VCaP (cell line): ENCODE measurements around the gene SAMD3.
"Not testable (repeated sequence)": the region's sequence is repeated elsewhere in the genome, so short reads cannot be mapped to it uniquely, and the experiment has no call there.

Source experiments
- H3K27ac ChIP-seq: fragments of 450-650 bp; 2 replicates; pipeline ENCODE4 v1.5.1; 2017
- TF ChIP-seq, protein P1 (sequence below): fragments of 450-650 bp; conservative IDR thresholded peaks from 2 replicates; pipeline ENCODE4 v1.5.1; 2017; ENCODE audit warnings: mild to moderate bottlenecking, moderate library complexity

SAMD3 gene

DNA sequence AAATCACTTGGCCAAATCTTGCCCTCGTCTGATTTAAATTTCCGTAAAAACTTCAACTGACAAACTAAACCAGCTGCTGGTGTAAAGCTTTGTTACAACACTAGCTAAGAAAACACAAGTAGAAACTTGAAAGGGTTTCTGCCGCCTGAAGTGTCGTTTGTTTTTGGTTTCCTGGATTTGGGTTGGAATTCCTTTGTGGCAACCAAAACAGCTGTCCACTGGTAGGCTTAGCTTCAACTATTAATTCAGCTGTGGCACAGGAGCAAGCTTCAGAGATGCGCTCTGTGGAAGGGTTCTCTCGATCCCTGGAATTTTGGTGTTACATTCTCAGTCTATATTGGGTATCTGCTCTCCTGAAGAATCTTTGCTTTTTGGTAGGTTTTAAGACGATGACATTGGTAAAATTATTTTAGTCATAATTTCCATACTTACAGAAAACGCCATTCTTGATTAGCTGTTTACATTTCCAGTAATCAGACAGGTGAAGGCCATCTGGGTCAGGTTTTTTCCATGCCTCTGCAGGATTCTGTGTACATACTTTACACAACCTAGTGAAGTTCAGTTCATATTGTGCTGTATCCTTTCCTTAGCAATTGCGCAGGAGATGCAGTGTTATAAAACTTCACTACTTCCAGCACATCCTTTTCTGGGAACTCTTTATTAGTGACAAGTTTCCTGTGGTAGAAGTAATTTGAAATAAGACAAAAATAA, 29.9 kb upstream of the SAMD3 start:
- TF ChIP-seq, protein P1, sequence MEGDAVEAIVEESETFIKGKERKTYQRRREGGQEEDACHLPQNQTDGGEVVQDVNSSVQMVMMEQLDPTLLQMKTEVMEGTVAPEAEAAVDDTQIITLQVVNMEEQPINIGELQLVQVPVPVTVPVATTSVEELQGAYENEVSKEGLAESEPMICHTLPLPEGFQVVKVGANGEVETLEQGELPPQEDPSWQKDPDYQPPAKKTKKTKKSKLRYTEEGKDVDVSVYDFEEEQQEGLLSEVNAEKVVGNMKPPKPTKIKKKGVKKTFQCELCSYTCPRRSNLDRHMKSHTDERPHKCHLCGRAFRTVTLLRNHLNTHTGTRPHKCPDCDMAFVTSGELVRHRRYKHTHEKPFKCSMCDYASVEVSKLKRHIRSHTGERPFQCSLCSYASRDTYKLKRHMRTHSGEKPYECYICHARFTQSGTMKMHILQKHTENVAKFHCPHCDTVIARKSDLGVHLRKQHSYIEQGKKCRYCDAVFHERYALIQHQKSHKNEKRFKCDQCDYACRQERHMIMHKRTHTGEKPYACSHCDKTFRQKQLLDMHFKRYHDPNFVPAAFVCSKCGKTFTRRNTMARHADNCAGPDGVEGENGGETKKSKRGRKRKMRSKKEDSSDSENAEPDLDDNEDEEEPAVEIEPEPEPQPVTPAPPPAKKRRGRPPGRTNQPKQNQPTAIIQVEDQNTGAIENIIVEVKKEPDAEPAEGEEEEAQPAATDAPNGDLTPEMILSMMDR: no peak
- no peak overlapping the region for H3K27ac ChIP-seq

DNA sequence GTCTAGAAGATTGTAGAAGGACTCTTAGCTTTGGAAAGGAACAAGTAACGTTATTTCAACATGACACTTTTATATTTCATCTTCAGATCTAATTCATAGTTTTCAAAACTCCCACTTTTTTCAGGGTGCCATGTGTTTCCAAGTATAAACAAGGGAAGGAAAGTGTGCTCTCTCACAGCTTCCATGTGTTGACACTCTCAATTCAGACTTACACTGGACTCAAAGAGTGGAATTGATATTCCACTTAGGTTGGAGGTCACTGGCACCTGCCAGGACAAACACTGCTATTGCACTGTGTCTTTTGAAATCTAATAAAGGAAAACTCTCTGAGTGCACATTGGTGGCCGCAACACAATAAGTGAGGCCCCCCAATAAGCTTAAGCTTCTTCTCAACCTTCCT, 22.5 kb upstream of the SAMD3 start:
- TF ChIP-seq, protein P1: no peak
- no peak overlapping the region for H3K27ac ChIP-seq

DNA sequence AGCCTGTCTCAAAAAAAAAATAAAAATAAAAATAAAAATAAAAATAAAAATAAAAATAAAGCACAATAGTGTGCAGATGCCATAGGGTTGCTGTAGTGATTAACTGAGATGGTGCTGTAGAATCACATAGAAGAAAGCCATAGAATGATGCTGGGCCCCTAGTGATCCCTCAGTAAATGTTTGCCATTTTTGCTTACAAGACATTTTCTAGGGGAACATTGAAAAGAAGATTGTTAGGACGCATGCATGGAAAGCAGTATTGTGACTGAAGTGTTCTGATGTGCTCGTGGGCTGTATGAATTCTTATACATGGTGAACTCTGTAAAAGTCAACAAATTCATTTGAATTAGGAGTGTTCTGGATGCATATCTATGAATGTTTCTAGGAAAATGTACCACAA, 22.0 kb upstream of the SAMD3 start:
- no peak overlapping the region for H3K27ac ChIP-seq
- TF ChIP-seq, protein P1: no peak

DNA sequence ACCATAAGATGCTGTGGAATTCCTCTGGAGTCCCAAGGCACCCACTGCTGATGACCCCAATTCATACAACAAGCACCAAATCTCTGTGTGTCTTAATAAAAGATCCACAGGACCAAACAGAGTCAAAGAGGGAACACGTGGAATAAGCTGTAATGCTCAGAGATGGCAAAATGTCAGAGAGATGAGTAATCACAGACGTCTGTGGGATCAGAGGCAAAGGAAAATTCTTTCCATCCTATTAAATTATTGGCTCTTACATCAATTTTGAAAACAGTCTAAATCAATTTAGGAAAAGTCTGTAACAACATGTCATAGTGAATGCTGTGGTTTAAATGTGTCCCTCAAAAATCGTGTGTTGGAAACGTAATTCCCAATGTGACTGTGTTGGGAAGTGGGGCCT, 17.5 kb upstream of the SAMD3 start:
- TF ChIP-seq, protein P1: no peak
- H3K27ac ChIP-seq: no peak overlapping the region

DNA sequence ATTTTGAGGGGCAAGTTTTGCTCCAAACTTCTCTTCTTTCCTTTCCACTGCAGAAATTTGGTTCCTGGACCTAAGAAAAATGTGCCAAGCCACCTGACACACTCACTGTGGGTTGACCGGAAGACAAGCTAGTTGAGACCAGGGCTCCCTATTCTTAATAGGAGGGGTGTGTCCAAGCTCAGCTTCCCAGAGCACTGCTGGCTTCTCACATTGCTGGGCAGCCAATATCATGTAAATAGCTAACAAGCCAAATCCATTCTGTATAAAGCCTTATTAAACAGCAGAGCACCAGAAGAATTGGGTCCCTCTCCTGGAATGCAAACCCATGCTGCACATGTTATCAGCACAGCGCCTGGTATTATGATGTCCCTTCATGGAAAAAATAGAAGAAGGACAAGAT, 17.0 kb upstream of the SAMD3 start:
- TF ChIP-seq, protein P1: no peak
- H3K27ac ChIP-seq: no peak overlapping the region

DNA sequence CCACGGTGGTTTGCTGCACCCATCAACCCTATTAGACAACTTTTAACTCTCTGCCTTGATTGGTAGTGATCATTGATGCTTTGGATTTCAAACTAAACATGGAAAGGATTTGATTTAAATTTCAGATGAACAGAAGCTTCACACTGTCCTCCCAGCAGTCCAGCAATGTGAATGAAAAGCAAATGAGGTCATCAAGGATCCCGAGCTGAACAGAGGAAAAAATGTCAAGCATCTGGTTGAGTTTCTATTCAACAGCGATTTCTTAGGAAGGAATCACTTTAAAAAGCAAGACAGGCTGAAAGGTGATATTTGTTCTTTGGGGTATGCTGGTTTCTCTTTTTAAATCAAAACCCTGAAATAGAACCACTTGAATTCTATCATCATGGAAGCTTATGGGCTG, 10.6 kb upstream of the SAMD3 start:
- H3K27ac ChIP-seq: no peak overlapping the region

GRCh38 chr6:130230531-130230930, 7.8 kb upstream of the SAMD3 start:
- not testable (repeated sequence) for H3K27ac ChIP-seq

More for the DNA sequence above, 10.6 kb upstream of the SAMD3 start:
- TF ChIP-seq, protein P1: no peak

DNA sequence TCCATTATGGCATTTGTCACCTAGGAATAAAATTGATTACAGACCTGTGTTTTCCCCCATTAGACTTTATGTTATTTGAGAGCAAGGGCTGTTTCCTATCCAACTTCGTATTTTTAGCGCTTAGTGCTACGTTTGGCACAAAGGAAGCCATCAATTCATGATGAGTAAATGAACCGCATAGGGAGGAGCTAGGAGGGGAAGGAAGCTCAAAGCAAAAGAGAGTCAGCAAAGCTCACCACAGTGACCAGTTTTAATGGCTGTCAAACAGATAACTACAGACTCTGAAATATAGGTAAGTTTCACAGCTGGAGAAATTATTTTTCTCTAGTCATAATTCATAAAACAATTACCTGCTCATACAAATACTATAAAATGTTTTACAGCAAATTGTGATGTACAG, 6.9 kb upstream of the SAMD3 start:
- TF ChIP-seq, protein P1: no peak
- H3K27ac ChIP-seq: no peak overlapping the region
